PC-9 (cell line): ENCODE measurements around the gene TIGD7.
"Not testable (repeated sequence)": the region's sequence is repeated elsewhere in the genome, so short reads cannot be mapped to it uniquely, and the experiment has no call there.

Experiments
- CTCF ChIP-seq: fragments of 200-600 bp; sonication (generic); conservative IDR thresholded peaks from 2 replicates; pipeline ENCODE4 v1.6.1; 2017; ENCODE audit warnings: mixed run types, antibody characterized with exemption, mild to moderate bottlenecking, moderate library complexity
- EZH2 ChIP-seq: fragments of 200-600 bp; sonication (generic); IDR thresholded peaks from 2 replicates; pipeline ENCODE4 v1.8.0; 2017; ENCODE audit warnings: antibody characterized with exemption, low read depth

- TF ChIP-seq CTCF, EZH2: not testable (repeated sequence)
Observed at GRCh38 chr16:3271281-3271680, 33.9 kb downstream of the TIGD7 start.
